GM12801 (cell line): Measurements from ENCODE around the gene AHSP.

ENCODE experiments used
- CTCF ChIP-seq: IDR thresholded peaks from one replicate; pipeline ENCODE4 v1.5.1; 2011; ENCODE audit warnings: control low read depth; ENCODE audit not compliant: insufficient read length; ENCODE audit errors: extremely low read depth

AHSP gene

GRCh38 chr16:31537362-31538242 is 9.9 kb downstream of the AHSP start:
- TF ChIP-seq CTCF = no peak

- TF ChIP-seq CTCF = no peak
These were observed 15.1 kb downstream of the AHSP start for GRCh38 chr16:31542763-31543162.

GRCh38 chr16:31561426-31562233 is 33.9 kb downstream of the AHSP start:
- no peak for TF ChIP-seq CTCF

- no peak for TF ChIP-seq CTCF
These were observed 41.1 kb downstream of the AHSP start for GRCh38 chr16:31568577-31569359.

- no peak for TF ChIP-seq CTCF
These were observed 41.6 kb downstream of the AHSP start for GRCh38 chr16:31569360-31569717.

GRCh38 chr16:31572821-31573220 is 45.1 kb downstream of the AHSP start:
- TF ChIP-seq CTCF = no peak

GRCh38 chr16:31577411-31577810 is 49.7 kb downstream of the AHSP start:
- no peak for TF ChIP-seq CTCF
